H9 (cell line): ENCODE results near the gene CHRND. TPM values are rescaled to one million over a fixed set of nuclear protein-coding genes. Genes with fewer than 3 reads are reported as not detected.

ENCODE experiments used
- DNase-seq: peaks from one replicate; pipeline ENCODE4 v3.0.0-alpha.2; 2017
- H2AFZ ChIP-seq: one replicate; pipeline ENCODE4 v1.6.1; 2013; ENCODE audit warnings: mild to moderate bottlenecking, low read length, control low read depth, moderate library complexity
- H2AK5ac ChIP-seq: 2 replicates; pipeline ENCODE4 v1.6.1; 2013; ENCODE audit warnings: low read length, control low read depth, mixed read lengths; ENCODE audit not compliant: insufficient read length
- H2BK120ac ChIP-seq: one replicate; pipeline ENCODE4 v1.6.1; 2013; ENCODE audit warnings: low read depth, mild to moderate bottlenecking, low read length, control low read depth, inconsistent platforms; ENCODE audit not compliant: poor library complexity, severe bottlenecking
- H2BK12ac ChIP-seq: 2 replicates; pipeline ENCODE4 v1.6.1; 2013; ENCODE audit warnings: low read length, control low read depth, mixed read lengths, low read depth; ENCODE audit not compliant: insufficient read length
- H2BK15ac ChIP-seq: 2 replicates; pipeline ENCODE4 v1.6.1; 2013; ENCODE audit warnings: low read depth, low read length, control low read depth
- H2BK20ac ChIP-seq: one replicate; pipeline ENCODE4 v1.6.1; 2013; ENCODE audit warnings: low read depth, mild to moderate bottlenecking, low read length, control low read depth, inconsistent platforms; ENCODE audit not compliant: poor library complexity, severe bottlenecking
- H2BK5ac ChIP-seq: 2 replicates; pipeline ENCODE4 v1.6.1; 2013; ENCODE audit warnings: low read length, control low read depth, mixed read lengths; ENCODE audit not compliant: insufficient read length
- H3K14ac ChIP-seq: 2 replicates; pipeline ENCODE4 v1.6.1; 2013; ENCODE audit warnings: low read length, control low read depth; ENCODE audit not compliant: insufficient read depth
- H3K18ac ChIP-seq: 2 replicates; pipeline ENCODE4 v1.6.1; 2013; ENCODE audit warnings: low read depth, mild to moderate bottlenecking, mixed read lengths, low read length, control low read depth; ENCODE audit not compliant: insufficient read length
- H3K23ac ChIP-seq: 2 replicates; pipeline ENCODE4 v1.6.1; 2013; ENCODE audit warnings: low read length, control low read depth, mixed read lengths, low read depth; ENCODE audit not compliant: insufficient read length
- H3K23me2 ChIP-seq: 2 replicates; pipeline ENCODE4 v1.6.1; 2013; ENCODE audit warnings: low read depth, mild to moderate bottlenecking, mixed read lengths, low read length, control low read depth; ENCODE audit not compliant: insufficient read length, poor library complexity, severe bottlenecking
- H3K27ac ChIP-seq: 2 replicates; pipeline ENCODE4 v1.5.1; 2013; ENCODE audit warnings: low read length, control low read depth, mixed read lengths, low read depth; ENCODE audit not compliant: insufficient read length
- H3K27me3 ChIP-seq: 2 replicates; pipeline ENCODE4 v1.6.1; 2013; ENCODE audit warnings: low read length, control low read depth, inconsistent platforms; ENCODE audit not compliant: insufficient read depth
- H3K4ac ChIP-seq: 2 replicates; pipeline ENCODE4 v1.6.1; 2013; ENCODE audit warnings: low read depth, mild to moderate bottlenecking, control low read depth, inconsistent platforms, low read length, moderate library complexity
- H3K4me1 ChIP-seq: 2 replicates; pipeline ENCODE4 v1.6.1; 2013; ENCODE audit warnings: low read length, control low read depth, inconsistent platforms; ENCODE audit not compliant: insufficient read depth
- H3K4me2 ChIP-seq: 2 replicates; pipeline ENCODE4 v1.6.1; 2013; ENCODE audit warnings: low read length, control low read depth, mixed read lengths; ENCODE audit not compliant: insufficient read length, insufficient read depth
- H3K56ac ChIP-seq: 2 replicates; pipeline ENCODE4 v1.6.1; 2013; ENCODE audit warnings: low read depth, mild to moderate bottlenecking, mixed read lengths, low read length, control low read depth; ENCODE audit not compliant: insufficient read length
- H3K79me1 ChIP-seq: 2 replicates; pipeline ENCODE4 v1.6.1; 2013; ENCODE audit warnings: low read depth, mild to moderate bottlenecking, moderate library complexity, low read length, control low read depth, inconsistent platforms; ENCODE audit not compliant: insufficient read depth, poor library complexity, severe bottlenecking
- H3K79me2 ChIP-seq: 2 replicates; pipeline ENCODE4 v1.6.1; 2013; ENCODE audit warnings: low read length, control low read depth, inconsistent platforms; ENCODE audit not compliant: insufficient read depth
- H3K9ac ChIP-seq: 2 replicates; pipeline ENCODE4 v1.6.1; 2013; ENCODE audit warnings: low read length, control low read depth, mixed read lengths; ENCODE audit not compliant: insufficient read length; ENCODE audit errors: extremely low read depth
- H3K9me3 ChIP-seq: one replicate; pipeline ENCODE4 v1.6.1; 2013; ENCODE audit warnings: low read depth, low read length, inconsistent platforms; ENCODE audit not compliant: control insufficient read depth
- H3T11ph ChIP-seq: one replicate; pipeline ENCODE4 v1.6.1; 2013; ENCODE audit warnings: mild to moderate bottlenecking, low read length, control low read depth, inconsistent platforms
- H4K20me1 ChIP-seq: one replicate; pipeline ENCODE4 v1.6.1; 2013; ENCODE audit not compliant: control insufficient read depth, insufficient read length, insufficient read depth
- H4K5ac ChIP-seq: 2 replicates; pipeline ENCODE4 v1.6.1; 2013; ENCODE audit warnings: low read depth, mild to moderate bottlenecking, mixed read lengths, low read length, control low read depth; ENCODE audit not compliant: insufficient read length
- H4K8ac ChIP-seq: replicated peaks from 2 replicates; pipeline ENCODE4 v1.6.1; 2013; ENCODE audit warnings: low read length, control low read depth, mixed read lengths, low read depth; ENCODE audit not compliant: insufficient read length
- H4K91ac ChIP-seq: 2 replicates; pipeline ENCODE4 v1.6.1; 2013; ENCODE audit warnings: low read depth, mild to moderate bottlenecking, moderate library complexity, mixed read lengths, low read length, control low read depth; ENCODE audit not compliant: insufficient read length
- H3K27ac Mint-ChIP-seq, 3 experiments: 2 replicates in 2 of 3; 3 replicates in 1 of 3; pipeline ENCODE4 v1.8.0; 2020 to 2021; ENCODE audit warnings: mixed read lengths in 3 of 3, mild to moderate bottlenecking in 1 of 3, moderate library complexity in 1 of 3
- H3K27me3 Mint-ChIP-seq: 2 replicates; pipeline ENCODE4 v1.8.0; 2021; ENCODE audit warnings: low read depth, mild to moderate bottlenecking, moderate library complexity, mixed read lengths
- H3K36me3 Mint-ChIP-seq, 3 experiments: 2 replicates in 2 of 3; 3 replicates in 1 of 3; pipeline ENCODE4 v1.8.0; 2020 to 2021; ENCODE audit warnings: low read depth in 3 of 3, mixed read lengths in 3 of 3; ENCODE audit not compliant: insufficient read depth in 1 of 3
- H3K4me1 Mint-ChIP-seq, 2 experiments: 2 replicates each; pipeline ENCODE4 v1.8.0; 2020; ENCODE audit warnings: mixed read lengths in 2 of 2
- H3K4me3 Mint-ChIP-seq, 2 experiments: 2 replicates in 1 of 2; 3 replicates in 1 of 2; pipeline ENCODE4 v1.8.0; 2020 to 2021; ENCODE audit warnings: mild to moderate bottlenecking in 2 of 2, mixed read lengths in 2 of 2, moderate library complexity in 1 of 2
- H3K9me3 Mint-ChIP-seq, 2 experiments: 2 replicates in 1 of 2; 3 replicates in 1 of 2; pipeline ENCODE4 v1.8.0; 2020; ENCODE audit warnings: mild to moderate bottlenecking in 2 of 2, mixed read lengths in 2 of 2, moderate library complexity in 1 of 2
- WGBS: extraction: QIAGEN DNeasy Blood & Tissue Kit; methylation state at CpG from one replicate; pipeline ENCODE4 v1.1.7; 2013; ENCODE audit warnings: missing lambda C conversion rate, low lambda C conversion rate, mixed read lengths; ENCODE audit not compliant: insufficient read length; ENCODE audit errors: extremely low coverage; 5-methylcytosine and 5-hydroxymethylcytosine counted together
- total RNA-seq: library from RNA; stranded (reverse); gene quantifications from 2 replicates; pipeline ENCODE4 v1.2.1, GENCODE V29; 2021
- TF ChIP-seq, protein P1 (sequence below): fragments of 200-600 bp; sonication (generic); conservative IDR thresholded peaks from 3 replicates; pipeline ENCODE4 v1.8.0; 2021; ENCODE audit warnings: antibody characterized with exemption, mild to moderate bottlenecking

Gene CHRND
- total RNA-seq, 1 experiment from 2014 or later = not detected

DNA sequence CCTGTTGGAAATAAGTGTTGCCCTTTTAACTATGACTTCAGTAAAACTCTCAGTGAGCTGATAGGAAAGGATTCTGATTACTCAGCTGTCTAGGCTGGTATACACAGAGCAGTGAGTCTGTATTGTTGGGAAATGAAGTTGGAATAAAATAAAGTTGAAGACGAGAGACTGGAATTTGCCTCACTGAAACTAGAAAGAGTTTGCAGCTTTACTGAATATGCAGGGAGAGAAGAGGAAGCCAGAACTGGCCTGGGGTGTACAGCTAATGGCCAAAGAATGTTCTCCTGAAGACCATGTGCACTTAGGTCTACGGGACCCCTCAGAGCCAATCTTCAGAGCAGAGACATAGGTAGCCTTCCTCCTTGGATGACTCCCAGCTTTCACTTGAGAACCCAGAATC lies 51.0 kb downstream of the CHRND start:
- no peak overlapping the region for H2BK20ac ChIP-seq
- H3K4me3 Mint-ChIP-seq = no peak overlapping the region
- H3K27ac ChIP-seq = no peak overlapping the region
- no peak overlapping the region for H2BK12ac ChIP-seq
- H3K4me1 ChIP-seq = no peaks in the 10 kb centered on the region
- no peak overlapping the region for H3K27ac Mint-ChIP-seq
- no peaks in the 10 kb centered on the region for H3K27me3 Mint-ChIP-seq
- H3K79me2 ChIP-seq = no peaks in the 10 kb centered on the region
- no peak overlapping the region for H3K14ac ChIP-seq
- H3K23ac ChIP-seq = no peak overlapping the region
- H4K8ac ChIP-seq = no peak overlapping the region
- H3K36me3 Mint-ChIP-seq = peaks cover 4 to 59% (median 37%) of the 10 kb centered on the region in 3 experiments; a peak in 6 of 7 replicates
- no peaks in the 10 kb centered on the region for H3K79me1 ChIP-seq
- H3K23me2 ChIP-seq = no peaks in the 10 kb centered on the region
- H2AK5ac ChIP-seq = no peak overlapping the region
- TF ChIP-seq, protein P1, sequence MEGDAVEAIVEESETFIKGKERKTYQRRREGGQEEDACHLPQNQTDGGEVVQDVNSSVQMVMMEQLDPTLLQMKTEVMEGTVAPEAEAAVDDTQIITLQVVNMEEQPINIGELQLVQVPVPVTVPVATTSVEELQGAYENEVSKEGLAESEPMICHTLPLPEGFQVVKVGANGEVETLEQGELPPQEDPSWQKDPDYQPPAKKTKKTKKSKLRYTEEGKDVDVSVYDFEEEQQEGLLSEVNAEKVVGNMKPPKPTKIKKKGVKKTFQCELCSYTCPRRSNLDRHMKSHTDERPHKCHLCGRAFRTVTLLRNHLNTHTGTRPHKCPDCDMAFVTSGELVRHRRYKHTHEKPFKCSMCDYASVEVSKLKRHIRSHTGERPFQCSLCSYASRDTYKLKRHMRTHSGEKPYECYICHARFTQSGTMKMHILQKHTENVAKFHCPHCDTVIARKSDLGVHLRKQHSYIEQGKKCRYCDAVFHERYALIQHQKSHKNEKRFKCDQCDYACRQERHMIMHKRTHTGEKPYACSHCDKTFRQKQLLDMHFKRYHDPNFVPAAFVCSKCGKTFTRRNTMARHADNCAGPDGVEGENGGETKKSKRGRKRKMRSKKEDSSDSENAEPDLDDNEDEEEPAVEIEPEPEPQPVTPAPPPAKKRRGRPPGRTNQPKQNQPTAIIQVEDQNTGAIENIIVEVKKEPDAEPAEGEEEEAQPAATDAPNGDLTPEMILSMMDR = no peak
- DNase-seq = no peak
- H3K9me3 ChIP-seq = no peaks in the 10 kb centered on the region
- WGBS = no CpG with 5 or more reads among the region's 2 CpGs
- H4K20me1 ChIP-seq = no peaks in the 10 kb centered on the region
- no peak overlapping the region for H2BK5ac ChIP-seq
- no peaks in the 10 kb centered on the region for H3K27me3 ChIP-seq
- H3T11ph ChIP-seq = no peak overlapping the region
- no peaks in the 10 kb centered on the region for H3K4me1 Mint-ChIP-seq
- no peak overlapping the region for H3K4me2 ChIP-seq
- H4K5ac ChIP-seq = no peak overlapping the region
- H3K18ac ChIP-seq = no peak overlapping the region
- H3K9me3 Mint-ChIP-seq = no peaks in the 10 kb centered on the region
- no peak overlapping the region for H2BK15ac ChIP-seq
- no peak overlapping the region for H3K4ac ChIP-seq
- no peak overlapping the region for H2BK120ac ChIP-seq
- no peak overlapping the region for H2AFZ ChIP-seq
- no peak overlapping the region for H4K91ac ChIP-seq
- H3K56ac ChIP-seq = no peak overlapping the region
- H3K9ac ChIP-seq = no peak overlapping the region
